Kidney capillary endothelial cell (primary cell): Measurements from ENCODE around the gene NT5C2.
"Not testable (repeated sequence)": the region's sequence is repeated elsewhere in the genome, so short reads cannot be mapped to it uniquely, and the experiment has no call there.

ENCODE experiments used
- DNase-seq: peaks from one replicate; pipeline ENCODE4 v3.0.0-alpha.2; 2018; ENCODE audit warnings: low spot score

NT5C2 gene

GRCh38 chr10:103199488-103199887 lies 6.4 kb upstream of the NT5C2 start:
- no peak for DNase-seq

GRCh38 chr10:103198648-103199047 lies 5.6 kb upstream of the NT5C2 start:
- no peak for DNase-seq

DNA sequence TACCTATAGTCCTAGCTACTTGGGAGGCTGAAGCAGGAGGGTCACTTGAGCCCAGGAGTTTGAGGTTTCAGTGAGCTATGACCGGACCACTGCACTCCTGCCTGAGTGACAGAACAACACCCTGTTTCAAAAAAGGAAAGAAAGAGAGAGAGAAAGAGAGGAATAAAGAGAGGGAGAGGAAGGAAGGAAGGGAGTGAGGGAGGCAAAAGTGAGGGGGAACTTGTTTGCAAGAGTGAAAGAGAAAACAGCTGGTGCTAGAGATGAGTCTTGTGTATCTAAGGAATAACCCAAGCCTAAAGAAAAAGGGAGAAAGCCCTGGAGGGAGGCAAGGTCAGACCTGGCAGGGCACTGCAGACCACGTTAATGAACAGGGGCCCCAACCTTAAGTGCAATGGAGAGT lies 4.8 kb upstream of the NT5C2 start:
- DNase-seq = no peak

- peak; percentile 84 for DNase-seq
Measured at GRCh38 chr10:103197174-103197573, 4.1 kb upstream of the NT5C2 start.

- no peak for DNase-seq
Measured at GRCh38 chr10:103196516-103196915, 3.4 kb upstream of the NT5C2 start.

DNA sequence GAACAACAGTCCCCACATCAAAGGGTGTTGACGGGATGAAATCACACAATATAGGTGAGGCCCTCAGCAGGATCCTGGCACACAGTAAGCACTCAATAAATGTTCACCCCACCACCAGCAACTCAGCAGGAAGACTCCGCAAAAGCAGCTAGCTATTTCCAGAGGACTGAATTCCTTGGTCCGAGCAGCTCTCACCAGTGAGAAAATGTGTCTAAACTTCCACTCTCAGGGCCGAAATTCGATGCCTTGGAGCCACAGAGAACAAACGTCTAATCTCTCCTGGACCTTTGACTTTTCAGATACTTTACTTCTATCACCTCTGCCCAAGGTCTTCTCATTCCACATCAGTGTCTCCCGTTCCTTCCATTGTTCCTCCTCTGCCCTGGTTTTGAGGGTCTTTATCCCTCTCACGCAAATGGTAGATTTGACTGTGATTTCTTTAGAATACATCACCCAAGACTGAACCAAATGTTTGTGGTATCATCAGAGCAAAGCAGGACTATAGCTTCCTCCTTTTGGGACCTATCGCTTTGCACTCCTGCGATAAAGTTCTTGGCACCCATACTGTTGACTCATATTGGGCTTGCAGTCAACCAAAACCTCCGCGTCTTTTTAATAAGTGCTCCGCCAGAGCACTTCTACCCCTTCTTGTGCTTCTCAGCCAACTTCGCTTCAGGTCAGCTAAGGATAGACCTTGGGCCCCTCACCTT lies 903 bp upstream of the NT5C2 start:
- no peak for DNase-seq

DNA sequence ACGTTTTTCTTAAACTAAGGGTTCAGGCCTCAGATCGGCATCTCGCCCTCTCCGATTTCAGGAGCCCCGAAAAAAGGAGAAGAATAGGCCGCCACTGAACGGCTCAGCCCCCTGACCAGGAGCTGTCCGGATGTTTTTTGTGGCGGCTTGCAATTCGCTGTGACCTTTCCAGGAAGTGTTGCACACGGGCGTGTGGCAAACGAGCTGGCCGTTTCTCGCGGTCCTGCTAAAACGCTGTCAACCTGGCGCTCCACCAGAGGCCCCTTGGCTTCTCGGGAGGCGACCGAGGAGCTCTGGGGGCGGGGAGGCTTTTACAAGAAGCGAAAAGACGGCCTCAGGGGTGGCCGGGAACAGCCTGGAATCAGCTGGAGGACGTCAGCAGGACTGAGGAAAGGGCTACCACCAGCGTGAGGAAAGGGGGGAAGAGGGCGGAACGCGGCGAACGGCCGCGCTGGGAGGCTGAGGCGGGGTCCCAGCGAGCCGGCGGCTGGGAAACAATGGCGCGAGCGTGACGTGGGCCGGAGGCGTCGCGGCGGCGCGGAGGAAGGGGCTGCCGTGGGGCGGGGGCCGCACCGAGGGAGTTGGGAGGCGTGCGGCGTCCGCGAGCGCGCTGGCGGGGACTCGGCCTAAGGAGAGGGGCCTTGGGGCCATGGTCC lies 493 bp downstream of the NT5C2 start:
- DNase-seq = peak; percentile 82

- DNase-seq = no peak
Measured at GRCh38 chr10:103192089-103192450, 1.0 kb downstream of the NT5C2 start.

- DNase-seq = not testable (repeated sequence)
Measured at GRCh38 chr10:103191198-103191597, 1.9 kb downstream of the NT5C2 start.

GRCh38 chr10:103188853-103189252 lies 4.2 kb downstream of the NT5C2 start:
- no peak for DNase-seq

GRCh38 chr10:103186128-103186527 lies 6.9 kb downstream of the NT5C2 start:
- DNase-seq = no peak

- DNase-seq = no peak
Measured at GRCh38 chr10:103184615-103185014, 8.5 kb downstream of the NT5C2 start.

DNA sequence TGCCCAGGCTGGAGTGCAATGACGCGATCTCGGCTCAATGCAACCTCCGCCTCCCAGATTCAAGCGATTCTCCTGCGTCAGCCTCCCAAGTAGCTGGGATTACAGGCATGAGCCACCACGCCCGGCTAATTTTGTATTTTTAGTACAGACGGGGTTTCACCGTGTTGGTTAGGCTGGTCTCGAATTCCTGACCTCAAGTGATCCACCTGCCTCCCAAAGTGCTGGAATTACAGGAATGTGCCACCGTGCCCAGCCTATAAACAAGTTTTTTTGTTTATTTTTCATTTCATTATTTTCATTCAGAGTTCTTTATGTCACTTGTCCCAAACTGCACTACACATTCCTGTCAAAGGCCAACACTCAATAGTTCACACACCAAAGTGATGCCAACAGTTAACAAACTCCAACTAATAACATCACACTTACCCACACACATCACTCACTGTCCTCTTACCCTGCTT lies 9.1 kb downstream of the NT5C2 start:
- not testable (repeated sequence) for DNase-seq

GRCh38 chr10:103181244-103181643 lies 11.8 kb downstream of the NT5C2 start:
- DNase-seq = no peak

DNA sequence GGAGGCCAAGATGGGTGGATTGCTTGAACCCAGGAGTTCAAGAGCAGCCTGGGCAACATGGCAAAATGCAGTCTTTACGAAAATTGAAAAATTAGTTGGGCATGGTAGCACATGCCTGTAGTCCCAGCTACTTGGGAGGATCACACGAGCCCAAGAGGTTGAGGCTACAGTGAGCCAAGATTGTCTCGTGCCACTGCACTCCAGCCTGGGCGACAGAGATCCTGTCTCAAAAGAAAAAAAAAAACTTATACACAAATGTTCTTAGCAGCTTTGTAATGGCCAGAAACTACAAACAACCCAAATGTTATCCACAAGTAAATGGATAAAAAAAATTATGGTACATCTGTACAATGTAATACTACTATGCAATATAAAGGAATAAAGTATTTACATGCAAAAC lies 12.6 kb downstream of the NT5C2 start:
- no peak for DNase-seq

DNA sequence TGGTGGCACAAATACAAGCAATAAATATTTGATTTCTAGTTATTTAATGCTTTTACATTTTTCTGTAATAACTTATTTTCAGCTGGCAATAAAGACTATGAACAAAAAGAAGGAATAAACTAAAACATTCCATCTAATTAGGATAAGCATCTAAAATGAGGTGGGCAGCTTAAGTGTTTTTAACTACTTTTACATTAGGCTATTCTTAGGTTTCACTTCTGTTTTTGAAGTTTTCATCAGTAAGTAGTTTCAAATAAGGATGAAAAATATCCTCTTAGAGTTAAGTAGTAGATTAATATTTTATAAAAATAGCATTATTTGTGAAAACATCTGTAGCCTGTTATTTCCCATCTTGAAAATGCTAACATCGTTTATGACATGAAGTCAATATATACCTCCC lies 15.9 kb downstream of the NT5C2 start:
- DNase-seq = no peak

GRCh38 chr10:103175580-103176285 lies 17.3 kb downstream of the NT5C2 start:
- no peak for DNase-seq

GRCh38 chr10:103174324-103174723 lies 18.7 kb downstream of the NT5C2 start:
- not testable (repeated sequence) for DNase-seq

GRCh38 chr10:103171278-103171677 lies 21.8 kb downstream of the NT5C2 start:
- peak; percentile 64 for DNase-seq

GRCh38 chr10:103168438-103168837 lies 24.6 kb downstream of the NT5C2 start:
- no peak for DNase-seq

- DNase-seq = not testable (repeated sequence)
Measured at GRCh38 chr10:103167554-103167953, 25.5 kb downstream of the NT5C2 start.

- no peak for DNase-seq
Measured at GRCh38 chr10:103166523-103166922, 26.5 kb downstream of the NT5C2 start.

DNA sequence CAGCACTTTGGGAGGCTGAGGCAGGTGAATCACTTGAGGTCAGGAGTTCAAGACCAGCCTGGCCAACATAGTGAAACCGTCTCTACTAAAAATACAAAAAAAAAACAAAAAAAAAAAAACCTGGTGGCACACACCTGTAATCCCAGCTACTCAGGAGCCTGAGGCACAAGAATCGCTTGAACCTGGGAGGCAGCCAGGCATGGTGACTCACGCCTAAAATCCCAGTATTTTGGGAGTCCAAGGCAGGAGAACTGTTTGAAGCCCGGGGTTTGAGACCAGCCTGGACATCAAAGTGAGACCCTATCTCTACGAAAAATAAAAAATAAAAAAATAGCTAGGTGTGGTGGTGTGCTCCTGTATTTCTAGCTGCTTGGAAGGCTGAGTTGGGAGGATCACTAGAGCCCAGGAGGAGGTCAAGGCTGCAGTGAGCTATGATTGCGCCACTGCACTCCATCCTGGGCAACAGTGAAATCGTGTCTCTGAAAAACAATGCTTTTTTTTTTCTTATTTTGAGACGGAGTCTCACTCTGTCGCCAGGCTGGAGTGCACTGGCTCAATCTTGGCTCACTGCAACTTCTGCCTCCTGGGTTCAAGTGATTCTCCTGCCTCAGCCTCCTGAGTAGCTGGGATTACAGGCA lies 29.2 kb downstream of the NT5C2 start:
- not testable (repeated sequence) for DNase-seq
